Stimulated activated CD4-positive, alpha-beta T cell treated with anti-CD3 and anti-CD28 coated beads, TNF-alpha, amount 100 ng/mL, for 24 hours (primary cell): ENCODE data around the gene CDNF.
"Not testable (repeated sequence)": the region's sequence is repeated elsewhere in the genome, so short reads cannot be mapped to it uniquely, and the experiment has no call there.

Experiments
- DNase-seq, 3 experiments: peaks; one replicate each; pipeline ENCODE4 v3.0.0-alpha.2; 2020; ENCODE audit warnings: low read depth in 3 of 3

The CDNF gene

DNA sequence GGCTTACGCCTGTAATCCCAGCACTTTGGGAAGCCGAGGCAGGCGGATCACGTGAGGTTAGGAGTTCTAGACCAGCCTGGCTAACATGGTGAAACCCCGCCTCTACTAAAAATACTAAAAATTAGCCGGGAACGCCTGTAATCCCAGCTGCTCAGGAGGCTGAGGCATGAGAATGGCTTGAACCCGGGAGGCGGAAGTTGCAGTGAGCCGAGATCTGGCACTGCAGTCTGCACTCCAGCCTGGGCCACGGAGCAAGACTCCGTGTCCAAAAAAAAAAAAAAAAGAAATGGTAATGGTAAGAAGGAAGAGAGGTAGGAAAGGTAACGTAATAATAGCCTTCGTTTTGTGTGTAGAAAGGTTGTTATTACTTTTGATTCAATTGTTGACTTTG, 1.5 kb upstream of the CDNF start:
- no peak for DNase-seq

DNA sequence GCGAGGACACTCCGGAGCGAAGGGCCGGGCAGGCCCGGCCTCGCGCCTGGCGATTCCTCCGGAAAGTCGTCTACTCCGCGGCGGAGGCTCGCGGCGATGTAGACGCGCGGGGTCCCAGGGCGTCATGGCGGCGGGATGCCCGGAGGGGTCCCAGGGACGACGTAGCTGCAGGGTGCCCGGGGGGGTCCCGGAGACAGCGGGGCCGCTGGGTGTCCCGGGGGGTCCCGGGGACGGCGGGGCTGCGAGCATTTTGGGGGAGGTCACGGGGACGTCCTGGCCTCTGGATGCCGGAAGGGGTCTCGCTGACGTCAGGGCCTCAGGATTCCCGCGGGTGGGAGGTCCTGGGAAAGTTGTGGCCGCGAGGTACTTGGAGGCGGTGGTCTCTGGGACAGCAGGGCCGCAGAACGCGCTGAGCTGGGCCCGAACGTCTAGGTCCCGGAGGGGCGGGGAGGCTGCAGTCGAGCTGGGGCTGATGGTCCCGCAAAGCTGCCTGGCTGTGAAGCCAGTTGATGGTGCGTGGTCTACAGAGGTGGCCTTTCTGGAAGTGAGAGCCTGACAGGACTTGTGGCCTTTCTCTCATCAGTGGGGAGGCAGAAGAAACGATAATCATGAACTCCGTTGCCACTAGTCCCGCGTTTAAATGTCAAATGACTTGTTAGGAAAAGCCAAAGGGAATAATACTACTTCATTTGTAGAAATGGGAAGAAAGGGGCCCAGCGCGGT, 906 bp upstream of the CDNF start:
- DNase-seq = peak in 1 of 3 experiments; percentile 21

DNA sequence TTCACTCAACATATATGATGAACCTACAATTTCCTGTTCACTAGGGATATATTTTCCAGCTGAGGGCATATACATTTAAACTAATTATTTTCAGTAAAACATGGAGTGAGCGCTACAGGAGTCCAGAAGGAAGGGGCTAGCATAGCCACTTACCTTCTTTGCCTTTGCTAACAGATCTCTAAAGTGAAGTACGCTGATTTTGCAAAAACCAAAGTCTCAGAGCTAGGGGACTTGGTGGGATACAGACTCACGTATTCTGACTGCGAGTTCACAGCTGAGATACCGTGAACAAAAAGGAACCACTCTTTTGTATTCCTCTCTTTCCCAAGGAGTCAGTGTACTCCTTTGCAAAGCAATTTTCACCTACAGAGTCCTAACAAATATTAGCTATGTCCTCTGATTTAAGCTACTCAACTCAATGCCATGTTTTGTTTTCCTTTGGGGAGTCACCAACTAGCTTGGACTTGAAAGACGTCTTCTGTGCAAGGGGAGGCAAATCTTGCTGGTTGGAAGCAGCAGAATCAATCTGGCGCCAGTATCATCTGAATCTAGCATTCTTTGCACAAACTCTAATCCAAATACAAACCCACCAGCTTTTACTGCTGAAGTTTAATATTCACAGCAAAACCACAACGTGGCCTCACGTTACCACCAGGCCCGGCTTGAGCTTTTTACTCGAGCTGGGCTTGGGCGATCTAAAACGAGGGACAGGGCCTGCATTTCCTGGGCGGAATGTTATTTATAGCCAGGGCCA, 657 bp downstream of the CDNF start:
- DNase-seq = no peak

DNA sequence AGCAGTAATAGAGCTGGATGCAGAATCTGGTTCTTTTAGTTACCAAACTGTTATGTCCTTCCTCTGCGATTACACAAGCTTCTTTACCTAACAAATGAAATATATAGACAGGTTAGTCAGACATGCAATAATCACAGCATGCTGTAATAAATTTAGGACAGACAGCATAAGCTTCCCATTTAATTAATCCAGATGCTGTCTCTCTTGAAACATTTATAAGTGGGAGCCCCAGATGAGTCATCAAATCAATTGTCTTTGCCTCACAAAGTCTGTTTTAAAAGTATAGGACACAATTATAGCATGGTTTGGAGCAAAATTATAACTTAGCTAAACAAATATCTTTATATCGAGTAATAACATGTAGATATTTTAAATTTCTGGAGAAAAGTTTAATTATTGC, 1.6 kb downstream of the CDNF start:
- DNase-seq = no peak

DNA sequence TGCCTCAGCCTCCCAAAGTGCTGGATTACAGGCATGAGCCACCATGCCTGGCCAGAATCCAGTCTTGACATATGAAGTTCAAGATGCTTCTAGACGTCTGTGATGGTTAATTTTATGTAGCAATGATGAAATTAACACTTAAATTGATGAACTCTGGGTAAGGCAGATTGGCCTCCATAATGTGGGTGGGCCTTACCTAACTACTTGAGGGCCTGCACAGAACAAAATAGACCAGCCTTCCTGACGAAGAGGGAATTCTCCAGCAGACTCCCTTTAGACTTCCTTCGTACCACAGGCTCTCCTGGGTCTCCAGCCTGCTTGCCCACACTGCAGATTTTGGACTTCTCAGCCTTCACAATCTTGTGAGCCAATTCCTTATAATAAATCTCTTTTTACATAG, 4.7 kb downstream of the CDNF start:
- DNase-seq = no peak

DNA sequence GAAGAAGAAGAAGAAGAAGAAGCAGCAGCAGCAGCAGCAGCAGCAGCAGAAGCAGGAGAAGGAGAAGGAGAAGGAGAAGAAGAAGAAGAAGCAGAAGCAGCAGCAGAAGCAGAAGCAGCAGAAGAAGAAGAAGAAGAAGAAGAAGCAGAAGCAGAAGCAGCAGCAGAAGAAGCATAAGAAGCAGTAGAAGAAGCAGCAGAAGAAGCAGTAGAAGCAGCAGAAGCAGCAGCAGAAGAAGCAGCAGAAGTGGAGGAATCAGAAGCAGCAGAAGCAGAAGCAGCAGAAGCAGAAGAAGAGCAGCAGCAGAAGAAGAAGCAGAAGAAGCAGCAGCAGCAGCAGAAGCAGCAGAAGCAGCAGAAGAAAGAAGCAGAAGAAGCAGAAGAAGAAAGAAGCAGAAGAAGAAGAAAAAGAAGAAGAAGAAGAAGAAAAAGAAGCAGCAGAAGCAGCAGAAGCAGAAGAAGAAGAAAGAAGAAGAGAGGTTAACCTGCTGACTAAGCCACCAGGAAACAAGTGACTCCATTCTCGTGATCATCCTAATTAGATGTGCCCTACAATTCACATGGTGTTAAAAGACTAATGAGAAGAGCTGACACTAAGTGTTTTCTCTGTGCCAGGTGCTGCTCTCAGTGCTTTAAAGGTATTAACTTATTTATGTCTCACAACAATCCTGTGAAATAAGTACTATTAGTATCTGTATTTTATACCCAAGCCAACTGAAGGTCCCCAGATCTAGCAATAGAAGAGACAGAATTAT, 11.6 kb downstream of the CDNF start:
- no peak for DNase-seq

DNA sequence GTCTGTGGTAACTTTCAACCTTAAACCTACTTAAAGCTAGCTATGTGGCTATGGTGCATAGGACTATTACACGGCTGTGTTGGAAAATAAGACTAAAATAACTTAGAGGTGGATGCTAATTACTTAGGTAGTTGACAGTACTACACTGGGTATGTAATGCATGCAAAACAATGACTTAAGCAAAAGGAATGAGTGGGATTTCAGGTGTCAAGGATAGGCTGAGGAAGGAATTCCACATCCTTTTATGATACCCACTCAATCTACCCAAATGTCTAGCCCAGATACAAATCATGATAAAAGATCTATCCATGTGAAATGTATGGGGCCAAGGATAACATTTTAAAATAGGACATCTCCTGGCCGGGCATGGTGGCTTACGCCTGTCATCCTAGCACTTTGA, 13.9 kb downstream of the CDNF start:
- DNase-seq = no peak

DNA sequence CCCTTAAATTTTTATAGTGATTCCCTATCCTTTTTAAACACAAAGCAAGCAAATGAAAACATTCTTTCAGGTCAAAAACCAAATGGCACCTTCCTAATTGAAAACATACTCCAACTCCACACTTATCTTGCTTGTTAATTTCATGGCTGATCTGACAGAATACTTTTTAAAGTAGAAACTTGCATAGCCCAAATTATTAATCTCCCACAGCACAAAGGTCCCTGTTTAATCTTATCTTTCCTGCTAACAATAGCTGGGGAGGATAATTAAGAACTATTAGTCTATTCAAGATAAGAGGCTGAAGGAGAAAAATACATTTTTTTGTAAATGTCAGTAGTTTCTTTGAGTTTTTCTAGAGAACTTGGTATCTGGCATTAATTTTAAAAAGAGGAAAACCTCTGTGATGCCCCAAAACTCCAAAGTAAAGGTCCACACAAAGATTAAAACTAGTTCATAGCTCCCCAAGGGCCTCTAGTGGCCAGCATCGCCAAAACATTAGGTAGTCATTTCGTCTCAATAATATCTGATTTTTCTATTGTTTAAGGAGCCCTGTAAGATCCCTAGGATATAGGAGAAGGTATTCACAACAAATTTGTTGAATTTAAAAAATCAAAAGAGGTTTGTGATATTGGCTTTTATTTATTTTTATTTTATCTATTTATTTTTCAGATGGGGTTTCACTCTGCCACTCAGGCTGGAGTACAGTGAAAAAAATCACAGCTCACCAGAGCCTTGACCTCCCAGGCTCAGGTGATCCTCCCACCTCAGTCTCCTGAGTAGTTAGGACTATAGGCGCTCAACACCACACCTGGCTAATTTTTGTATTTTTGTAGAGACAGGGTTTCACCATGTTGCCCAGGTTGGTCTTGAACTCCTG, 14.7 kb downstream of the CDNF start:
- DNase-seq = peak in 2 of 3 experiments; percentile 17 to 26

DNA sequence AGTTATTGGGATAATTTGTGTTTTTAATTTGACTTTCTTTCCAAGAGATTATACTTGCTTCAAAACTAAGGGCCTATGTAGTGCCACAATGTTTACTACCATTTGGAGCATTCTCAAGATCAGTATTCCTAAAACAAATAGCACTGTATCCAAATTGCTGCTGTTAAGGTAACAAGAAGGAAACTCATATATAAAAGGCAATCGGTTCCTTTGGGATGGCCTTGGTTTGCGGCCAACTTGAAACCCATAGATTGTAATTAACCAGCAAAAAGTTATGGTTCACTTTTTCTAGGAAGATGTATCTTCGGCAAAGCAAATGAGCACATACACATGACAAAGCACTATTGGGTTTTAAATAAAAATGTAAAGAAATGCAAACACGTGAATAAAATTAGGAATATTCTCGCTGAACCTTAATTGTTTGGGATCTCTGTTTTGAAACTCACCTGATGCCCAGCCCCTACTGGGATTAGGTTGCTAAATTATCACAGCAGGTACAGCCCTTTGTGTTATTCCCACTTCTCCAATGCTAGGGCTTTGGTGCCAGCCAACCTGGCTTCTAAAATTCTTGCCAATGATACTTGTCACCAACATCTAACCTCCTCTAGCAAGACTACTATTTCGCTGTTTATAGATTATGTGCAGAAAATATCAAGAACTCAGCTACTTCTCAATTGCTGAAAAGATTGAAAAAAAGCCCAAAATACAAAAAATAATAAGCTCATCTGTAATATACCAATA, 16.0 kb downstream of the CDNF start:
- no peak for DNase-seq

DNA sequence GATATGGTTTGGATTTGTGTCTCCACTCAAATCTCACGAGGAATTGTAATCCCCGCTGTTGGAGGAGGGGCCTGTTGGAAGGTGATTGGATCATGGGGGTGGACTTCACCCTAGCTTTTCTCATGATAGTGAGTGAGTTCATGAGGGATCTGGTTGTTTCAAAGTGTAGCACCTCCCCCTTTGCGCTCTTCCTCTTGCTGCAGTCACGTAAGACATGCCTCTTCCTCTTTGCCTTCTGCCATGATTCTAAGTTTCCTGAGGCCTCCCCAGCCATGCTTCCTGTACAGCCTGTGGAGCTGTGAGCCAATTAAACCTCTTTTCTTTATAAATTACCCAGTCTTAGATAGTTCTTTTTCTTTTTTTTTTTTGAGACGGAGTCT, 17.1 kb downstream of the CDNF start:
- no peak for DNase-seq

DNA sequence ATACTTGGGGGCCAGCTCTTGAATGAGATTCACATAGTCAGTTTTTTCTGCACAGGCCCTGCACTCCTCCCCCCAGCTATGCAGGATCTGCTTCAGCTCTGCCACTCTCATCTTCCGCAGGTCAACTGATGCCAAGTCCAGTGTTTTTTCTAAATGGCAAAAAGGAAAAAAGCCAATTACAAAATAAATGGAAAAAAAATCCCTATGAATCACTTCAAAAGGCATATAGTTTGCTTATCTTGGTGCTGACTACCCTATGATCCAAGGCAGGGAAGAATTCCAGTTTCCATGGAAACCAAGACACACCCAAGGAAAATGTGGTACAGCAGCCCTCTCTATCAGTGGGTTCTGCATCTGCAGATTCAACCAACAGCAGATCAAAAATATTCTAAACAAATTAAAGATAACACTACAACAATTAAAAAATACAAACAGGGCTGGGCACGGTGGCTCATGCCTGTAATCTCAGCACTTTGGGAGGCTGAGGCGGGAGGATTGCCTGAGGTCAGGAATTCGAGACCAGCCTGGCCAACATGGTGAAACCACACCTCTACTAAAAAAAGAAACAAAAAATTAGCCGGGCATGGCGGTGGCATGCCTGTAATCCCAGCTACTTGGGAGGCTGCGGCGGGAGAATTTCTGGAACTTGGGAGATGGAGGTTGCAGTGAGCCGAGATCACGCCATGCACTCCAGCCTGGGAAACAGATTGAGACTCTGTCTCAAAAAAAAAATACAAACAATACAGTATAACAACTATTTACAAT, 17.6 kb downstream of the CDNF start:
- no peak for DNase-seq

DNA sequence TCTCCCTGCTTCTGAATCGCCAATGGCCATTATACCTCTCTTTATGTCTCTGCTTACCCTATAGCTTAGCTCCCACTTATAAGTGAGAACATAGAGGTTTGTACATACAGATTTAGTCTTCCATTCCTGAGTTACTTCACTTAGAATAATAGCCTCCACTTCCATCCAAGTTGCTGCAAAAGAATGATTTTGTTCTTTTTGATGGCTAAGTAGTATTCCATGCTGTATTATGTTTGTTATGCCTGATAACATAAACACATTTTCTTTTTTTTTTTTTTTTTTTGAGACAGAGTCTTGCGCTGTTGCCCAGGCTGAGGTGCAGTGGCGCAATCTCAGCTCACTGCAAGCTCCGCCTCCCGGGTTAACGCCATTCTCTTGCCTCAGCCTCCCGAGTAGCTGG, 21.1 kb downstream of the CDNF start:
- not testable (repeated sequence) for DNase-seq

DNA sequence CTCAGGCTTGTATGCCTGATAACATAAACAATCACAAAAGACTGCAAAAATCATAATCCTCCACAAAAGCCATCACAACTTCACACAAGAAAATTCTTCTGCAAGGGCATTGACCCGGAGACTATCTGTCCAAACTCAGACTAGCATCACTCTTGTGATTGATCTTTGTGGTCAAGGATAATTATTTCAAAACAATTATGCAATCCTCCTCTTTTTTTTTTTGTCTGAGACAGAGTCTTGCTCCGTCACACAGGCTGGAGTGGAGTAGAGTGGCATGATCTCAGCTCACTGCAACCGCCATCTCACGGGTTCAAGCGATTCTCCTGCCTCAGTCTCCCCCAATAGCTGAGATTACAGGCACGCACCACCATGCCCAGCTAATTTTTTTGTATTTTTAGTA, 22.2 kb downstream of the CDNF start:
- no peak for DNase-seq

DNA sequence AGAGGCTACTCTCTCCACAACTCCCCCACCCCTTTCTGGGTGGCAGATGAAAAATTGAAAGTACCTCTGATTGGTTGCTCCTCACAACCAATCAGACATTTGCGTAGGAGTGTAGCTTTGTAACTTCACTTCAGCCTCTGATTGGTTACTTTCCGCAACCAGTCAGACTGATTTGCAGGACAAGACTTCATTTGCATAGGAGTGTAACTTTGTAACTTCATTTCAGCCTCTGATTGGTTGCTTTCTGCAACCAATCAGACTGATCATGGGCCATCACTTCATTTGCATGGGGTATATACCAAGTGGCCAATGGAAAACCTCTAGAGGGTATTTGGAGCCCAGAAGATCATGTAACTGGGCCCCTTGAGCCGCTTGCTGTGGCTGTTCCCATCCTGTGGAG, 25.6 kb downstream of the CDNF start:
- DNase-seq = no peak

DNA sequence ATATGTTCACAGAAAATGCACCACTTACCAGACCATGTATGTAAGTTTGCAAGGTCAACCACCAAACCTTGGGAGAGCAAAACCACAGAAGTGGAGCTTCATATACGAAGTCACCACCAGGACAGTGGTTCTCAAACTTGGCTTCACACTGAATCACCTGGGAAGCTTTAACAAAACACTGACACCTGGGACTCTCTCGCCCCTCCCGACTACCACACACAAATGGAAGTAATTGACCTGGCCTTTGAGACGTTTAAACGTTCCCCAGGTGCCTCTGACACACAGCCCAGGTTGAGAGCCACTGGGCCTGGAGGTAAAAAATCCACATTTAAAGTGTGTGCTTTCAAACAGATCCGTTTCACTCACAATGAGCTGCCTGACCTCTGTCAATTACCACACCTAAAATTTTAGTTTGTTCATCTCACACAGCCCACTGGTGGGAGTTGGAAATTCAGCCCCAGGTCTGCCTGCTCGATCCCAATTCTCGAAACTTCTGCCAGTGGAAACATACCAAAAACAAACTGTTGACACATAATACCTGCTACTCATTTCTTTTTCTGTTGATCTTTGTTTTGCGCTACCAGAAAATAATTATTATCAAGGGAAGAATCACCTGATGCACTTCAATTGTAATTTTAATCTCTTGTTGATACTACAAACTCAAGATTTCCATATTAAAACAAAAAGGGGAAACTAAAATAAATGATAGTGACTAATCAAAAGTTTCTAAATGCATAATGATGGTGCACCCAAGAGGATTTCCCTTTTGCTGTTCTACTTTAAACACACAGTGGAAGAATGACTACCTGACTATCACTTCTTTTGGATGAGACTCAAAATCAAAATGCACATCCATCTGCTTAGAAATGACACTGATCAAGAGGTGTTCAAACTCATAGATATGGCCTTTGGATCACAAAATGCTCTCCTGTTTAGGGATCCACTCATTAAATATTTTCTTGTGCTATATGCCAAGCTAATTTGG, 26.6 kb downstream of the CDNF start:
- no peak for DNase-seq

DNA sequence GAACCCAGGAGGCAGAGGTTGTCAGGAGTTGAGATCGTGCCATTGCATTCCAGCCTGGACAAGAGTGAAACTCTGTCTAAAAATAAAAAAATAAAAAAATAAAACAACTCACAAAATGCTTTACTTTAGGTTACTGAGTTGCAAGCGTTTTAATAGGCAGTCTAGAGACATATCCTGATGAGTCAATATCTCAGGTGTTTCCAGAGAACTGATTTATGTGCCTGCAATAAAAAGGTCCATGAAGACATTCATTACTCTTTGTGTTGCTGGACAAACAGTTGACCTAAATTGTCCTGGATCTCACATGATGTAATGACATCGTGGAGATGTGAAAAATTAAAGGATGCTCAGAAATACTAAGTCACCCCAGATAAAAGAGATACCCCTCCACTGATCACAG, 31.5 kb downstream of the CDNF start:
- no peak for DNase-seq

DNA sequence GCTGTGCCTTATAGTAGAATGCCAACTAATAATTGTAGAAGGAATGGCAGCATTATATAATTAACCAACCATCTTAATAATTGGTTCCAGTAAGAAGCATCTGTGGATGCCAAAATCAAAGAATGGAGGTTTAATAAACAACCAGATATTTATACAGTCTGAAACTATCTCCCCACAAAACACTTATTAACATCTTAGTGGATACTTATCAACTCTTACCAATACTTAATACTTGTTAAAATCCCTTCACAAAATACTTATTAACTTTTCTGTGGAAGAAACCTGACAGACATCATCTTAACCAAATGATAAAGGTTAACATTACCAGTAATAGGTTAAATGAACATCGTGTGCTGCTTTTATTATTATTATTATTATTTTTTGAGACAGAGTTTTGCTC, 34.0 kb downstream of the CDNF start:
- DNase-seq = no peak

DNA sequence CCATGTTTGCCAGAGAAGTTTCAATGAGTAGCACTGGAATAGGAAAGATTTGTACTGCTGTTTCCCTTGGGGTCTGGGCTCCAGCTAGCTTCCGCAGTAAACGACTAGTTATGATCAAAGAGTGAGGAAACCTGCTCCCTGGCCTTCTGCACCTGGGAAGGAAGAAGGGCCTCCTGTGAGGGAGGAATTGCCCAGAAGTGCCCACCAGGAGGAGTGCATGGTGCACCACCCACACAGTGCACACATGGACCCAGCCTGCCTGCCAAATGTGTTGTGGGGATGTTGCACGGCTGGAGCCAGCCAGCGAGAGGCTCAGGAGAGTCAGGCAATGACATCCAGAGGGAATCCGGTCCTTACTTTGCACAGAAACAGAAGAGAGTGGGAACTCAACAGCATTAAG, 36.1 kb downstream of the CDNF start:
- DNase-seq = no peak

DNA sequence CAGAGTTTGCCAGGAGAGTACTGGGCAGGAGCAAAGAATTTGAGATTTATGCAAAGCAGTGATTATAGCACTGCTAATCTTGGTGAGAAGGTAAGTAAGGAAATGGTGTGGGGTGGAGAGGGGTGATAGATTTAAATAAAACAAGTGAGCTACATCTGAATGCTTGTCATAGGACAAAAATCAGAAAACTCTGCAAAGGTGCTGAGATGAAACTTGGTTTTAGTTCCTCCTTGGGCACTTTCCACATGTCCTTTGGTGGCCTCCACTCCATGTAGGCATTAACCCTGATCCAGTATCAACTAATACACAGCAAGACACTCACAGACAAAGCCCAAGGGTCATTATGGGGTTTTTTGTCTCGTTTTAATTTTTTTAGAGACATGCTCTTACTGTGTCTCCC, 37.4 kb downstream of the CDNF start:
- DNase-seq = no peak
